Eye (tissue), 1 donor: ENCODE results near the gene CTNNAL1.
"Not testable (repeated sequence)": the region's sequence is repeated elsewhere in the genome, so short reads cannot be mapped to it uniquely, and the experiment has no call there.

Experiments used
- DNase-seq: peaks from one replicate; pipeline ENCODE4 v3.0.0-alpha.2; 2015

CTNNAL1 gene

DNA sequence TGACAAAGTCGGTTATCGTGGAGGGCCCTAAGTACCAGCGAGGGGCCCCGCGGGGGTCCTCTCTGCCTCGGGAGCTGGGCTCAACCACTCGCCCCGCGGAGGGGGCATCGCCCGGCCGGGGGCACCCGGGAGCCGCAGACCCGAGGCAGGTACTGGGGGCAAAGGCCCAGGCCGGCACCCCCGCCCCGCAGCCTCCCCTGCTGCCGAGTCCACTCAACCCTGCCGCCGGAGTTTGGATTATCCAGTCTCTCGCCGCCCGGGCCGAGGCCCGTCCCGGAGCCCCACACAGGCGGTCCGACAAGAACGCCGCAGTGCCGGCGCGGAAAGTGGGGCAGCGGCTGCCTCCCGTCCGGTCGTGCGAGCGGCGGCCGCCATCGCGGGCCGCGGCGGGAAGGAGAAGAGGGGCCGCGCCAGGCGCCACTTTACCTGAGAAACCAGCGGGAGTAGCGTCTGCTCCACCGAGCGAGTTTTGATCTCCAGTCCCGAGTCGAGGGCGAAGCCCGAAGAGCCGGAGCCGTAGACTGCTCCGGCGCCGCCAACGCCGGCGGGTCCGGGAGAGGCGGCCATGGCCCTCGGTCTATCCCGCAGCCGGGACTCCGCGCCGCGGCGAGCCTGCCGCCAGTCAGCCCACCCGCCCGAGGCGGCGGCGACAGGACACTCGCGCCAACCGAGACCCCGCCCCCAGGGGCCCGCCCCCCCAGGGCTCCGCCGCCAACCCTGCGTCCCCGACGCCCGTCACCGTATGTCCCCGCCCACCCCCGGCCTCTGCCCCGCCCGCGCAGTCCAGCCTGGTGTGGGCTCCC lies at the start of gene CTNNAL1:
TSS of gene CTNNAL1 (minus strand) at position 624 of the 803 bp plus-strand sequence. CDS start at position 567, 57 bp downstream.
- peak; percentile 95 for DNase-seq

DNA sequence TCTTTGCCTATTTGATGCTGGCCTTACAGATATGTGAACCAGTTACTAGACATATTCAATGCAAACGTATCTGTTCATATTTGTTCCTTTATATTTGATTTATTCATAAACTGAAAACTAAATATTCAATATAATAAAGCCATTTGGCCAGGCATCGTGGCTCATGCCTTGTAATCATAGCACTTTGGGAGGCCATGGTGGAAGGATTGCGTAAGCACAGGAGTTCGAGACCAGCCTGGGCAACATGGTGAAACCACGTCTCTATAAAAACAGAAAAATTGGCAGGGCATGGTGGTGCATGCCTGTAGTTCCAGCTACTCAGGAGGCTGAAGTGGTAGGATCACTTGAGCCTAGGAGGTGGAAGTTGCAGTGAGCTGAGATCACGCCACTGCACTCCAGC lies 49.2 kb upstream of the CTNNAL1 start:
- no peak for DNase-seq

DNA sequence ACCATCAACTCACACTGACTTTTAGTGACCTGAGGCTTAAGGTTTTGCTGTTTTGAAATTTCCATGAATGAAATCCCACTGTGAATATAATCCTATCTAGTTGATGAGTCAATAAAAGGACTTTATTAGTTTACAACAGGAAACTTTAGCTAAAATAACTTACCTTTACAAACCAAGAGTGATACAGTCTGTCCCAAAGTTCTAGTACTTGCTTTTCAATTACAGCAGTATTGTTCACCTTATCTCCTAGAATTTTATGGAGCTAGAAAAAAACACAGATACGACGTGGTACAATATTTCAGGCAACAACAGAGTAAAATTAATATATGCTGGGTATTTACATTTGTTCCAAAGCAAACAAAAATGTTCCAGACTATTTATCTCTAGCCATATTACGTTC lies 46.9 kb upstream of the CTNNAL1 start:
- DNase-seq, result no peak

- not testable (repeated sequence) for DNase-seq
Measured at GRCh38 chr9:109053121-109053520, 39.8 kb upstream of the CTNNAL1 start.

DNA sequence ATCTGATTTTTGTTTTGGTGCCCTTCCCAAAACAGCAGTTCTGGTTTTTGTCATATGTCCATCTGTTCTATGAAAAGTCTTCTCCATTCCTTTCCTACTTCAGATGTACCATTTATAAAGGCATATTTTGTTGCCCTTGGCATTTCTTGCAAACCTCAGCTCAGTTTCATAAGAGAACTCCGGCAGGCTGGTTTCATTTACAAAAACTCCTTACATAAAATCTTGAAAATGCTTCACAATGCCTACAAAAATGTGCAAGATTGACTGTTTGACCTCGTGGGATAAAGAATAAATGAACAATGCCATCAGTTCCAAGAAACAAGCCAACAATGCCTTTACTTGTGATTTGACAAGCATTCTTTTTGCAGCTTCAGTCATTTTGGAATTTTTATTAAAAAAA lies 39.1 kb upstream of the CTNNAL1 start:
- no peak for DNase-seq

DNA sequence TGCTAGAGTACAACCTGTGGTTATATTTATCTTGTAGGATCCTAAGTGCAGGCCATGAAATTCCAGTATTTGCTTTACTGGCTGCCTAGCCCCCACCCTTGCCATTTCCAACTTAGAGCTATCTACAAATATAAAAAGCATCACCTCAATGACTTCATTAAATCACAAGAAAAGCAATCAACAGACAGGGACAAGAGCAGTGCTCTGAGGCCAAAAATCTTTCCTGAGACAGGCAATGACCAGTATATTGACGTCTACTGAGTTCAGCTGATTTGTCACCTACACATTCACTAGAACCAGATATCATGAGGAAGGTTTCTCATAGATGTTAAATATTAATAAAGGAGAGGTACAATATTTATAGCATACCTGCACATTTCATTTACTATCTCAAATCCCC lies 38.4 kb upstream of the CTNNAL1 start:
- no peak for DNase-seq

- DNase-seq, result no peak
Measured at GRCh38 chr9:109050444-109050843, 37.1 kb upstream of the CTNNAL1 start.

DNA sequence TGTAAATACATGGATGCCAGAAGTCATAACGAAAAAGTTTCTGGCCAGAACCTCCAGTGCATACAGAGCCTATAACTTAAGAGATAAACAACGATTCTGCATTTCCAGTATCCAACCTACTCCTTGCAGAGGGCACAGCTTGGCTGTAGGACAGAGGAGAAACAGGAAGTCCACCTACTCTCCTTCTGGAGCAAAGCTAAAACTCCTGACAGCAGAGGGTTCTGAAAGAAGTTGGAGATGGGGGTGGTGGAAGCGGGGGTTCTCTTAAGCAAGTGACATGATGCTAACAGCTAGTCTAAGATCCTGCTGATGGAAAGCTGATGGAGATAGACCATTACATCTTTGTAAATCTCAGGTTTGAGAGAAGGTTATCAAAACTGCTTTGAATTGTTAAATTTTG lies 35.5 kb upstream of the CTNNAL1 start:
- DNase-seq, result no peak

DNA sequence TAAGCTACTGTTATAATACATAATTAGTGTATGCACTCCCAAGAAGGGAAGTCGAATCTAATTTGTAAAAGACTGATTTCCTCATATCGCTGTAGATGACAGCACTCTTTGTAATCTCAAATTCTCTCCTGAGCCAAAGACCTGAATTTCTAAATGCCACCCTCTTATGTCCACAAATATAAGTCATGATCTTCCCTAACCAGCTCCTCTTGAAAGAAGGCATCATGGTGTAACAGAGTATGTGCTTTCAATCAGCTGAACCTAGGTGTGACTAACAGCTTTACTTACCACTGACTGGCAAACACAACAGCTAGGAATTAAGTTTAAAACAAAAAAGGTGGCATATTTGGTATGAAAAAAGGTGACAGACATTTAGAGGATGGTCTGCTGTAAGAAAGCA lies 34.0 kb upstream of the CTNNAL1 start:
- no peak for DNase-seq

DNA sequence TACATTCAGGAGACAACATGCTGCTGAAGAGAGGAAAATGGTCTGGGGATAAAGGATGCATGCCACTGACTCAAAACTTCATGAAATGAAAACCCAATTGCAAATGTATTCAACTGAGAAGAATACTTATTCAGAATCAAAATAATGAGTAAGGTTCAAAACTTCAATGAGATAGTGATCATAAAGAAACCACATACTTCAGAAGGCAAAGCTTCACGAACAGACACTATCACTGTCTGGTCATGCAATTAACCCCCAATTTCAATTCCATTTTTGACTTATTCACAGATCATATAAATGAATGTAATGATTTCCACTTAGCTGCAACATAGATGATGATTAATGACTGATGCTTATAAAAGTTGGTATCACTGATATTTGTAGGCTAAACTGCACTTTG lies 33.0 kb upstream of the CTNNAL1 start:
- no peak for DNase-seq

- DNase-seq, result no peak
Measured at GRCh38 chr9:109043578-109043977, 30.3 kb upstream of the CTNNAL1 start.

GRCh38 chr9:109040571-109040970 lies 27.3 kb upstream of the CTNNAL1 start:
- no peak for DNase-seq

- DNase-seq, result no peak
Measured at GRCh38 chr9:109039539-109039938, 26.2 kb upstream of the CTNNAL1 start.

DNA sequence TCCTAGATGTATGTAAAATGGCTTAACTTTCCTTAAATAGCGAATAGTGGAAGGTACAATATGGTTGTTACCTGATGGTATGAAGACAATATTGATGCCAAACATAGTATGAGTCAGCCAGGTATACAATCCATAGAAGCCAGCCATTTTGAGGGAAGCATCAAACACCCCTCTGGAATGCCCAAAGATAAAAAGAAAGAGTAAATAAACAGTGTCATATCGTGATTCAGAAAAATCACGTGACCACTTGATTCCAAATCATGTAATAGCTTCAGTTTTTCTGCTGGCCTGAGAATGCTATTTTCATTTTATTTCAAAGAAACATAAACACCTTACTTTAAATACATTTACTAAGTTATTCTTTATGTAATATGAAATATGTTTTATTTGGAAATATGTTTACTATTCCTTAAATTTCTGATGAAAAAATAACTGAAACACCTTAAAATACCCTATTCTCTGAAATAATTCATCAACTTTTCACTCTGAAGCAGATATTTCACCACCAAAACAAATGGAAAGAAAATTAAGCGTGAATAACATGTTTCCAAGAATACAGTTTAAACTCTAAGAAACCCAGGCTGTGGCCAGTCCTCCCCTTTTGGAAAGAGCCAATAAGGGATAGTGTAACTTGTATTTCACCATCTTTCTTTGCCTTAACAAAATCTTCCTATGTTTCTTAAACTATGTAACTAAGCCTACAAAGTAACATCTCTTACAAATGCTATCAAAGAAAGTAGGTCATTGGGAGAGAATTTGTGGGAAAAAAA lies 24.8 kb upstream of the CTNNAL1 start:
- no peak for DNase-seq

DNA sequence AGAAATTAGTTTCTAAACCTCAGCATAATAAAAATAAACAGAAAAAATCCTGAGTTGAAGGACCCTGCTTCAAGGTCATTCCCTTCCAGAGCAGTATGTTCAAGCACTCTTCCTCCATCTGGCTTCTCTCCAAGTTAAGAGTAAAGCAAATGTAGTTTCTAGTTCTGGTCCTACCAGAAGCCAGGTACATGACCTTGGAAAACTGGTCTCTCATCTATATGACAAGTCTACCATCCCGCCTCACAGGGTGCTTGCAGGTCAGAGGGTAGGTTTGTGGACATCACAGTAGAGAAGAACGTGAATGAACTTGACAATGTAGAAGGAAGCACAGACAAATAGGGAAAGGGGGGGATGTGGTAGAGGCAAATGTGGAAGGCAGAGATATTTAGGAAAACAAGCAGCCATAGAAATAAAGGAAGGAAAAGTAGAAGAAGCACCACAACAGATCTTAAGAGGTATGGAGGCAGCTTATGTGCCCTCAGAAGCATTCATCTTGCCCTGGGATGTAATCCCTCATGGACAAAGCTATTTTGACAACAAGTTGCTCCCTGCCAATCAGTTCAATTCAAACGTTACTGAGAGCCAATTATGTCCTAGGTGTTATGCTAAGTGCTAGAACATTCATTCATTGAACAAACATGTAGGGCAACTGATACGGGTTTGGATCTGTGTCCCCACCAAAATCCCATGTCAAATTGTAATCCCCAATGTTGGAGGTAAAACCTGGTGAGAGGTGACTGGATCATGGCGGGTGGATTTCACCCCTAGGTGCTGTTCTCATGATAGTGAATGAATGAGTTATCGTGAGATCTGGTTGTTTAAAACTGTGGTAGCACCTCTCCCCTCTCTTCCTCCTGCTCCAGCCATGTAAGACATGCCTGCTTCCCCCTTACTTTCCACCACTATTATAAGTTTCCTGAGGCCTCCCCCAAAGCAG lies 23.7 kb upstream of the CTNNAL1 start:
- DNase-seq, result no peak

DNA sequence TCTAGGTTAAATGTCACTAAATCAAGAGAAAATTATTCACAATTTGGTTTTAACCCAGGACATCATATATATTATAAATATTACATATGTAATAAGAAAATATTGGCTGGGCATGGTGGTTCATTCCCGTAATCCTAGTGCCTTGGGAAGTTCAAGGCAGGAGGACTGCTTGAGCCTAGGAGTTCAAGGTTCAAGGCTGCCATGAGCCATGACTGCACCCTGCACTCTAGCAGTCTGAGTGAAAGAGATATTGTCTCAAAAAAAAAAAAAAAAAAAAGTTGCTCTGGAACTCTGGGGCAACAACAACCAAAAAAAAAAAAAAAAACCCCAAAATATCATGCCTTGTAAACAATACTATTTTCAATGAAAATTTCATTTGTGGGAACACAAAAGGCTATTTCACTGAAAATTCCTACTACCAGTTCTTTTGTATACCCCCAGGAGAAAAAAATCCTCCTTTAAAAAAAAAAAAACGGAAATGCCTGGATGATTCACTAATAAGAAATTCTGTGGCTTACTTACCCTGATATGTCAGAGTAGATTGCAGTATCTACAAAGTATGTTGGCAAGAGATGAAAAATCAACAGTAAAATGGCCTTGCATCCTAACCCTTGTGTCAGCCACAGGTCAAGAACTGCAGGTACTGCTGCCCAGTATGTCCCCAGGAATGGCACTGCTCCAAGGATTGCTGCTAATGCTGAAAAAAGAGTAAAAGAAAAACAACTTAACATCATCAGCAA lies 22.6 kb upstream of the CTNNAL1 start:
- no peak for DNase-seq

GRCh38 chr9:109033941-109034700 lies 20.8 kb upstream of the CTNNAL1 start:
- no peak for DNase-seq

DNA sequence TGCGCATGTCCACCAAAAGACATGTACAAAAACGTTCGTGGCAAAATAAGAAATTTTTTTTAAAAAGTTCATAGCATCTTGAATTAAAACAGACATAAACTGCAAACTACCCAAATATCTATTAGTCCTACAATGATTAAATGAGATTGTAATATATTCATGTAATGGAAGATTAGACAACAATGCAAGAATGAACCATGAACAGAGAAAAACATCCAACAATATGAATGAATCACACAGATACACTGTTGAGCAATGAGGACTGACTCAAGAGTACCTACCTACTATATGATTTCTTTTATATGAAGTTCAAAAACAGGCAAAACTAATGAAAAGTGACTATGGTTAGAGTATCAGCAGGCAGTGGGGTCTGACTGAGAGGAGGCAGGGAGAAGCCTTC lies 17.9 kb upstream of the CTNNAL1 start:
- no peak for DNase-seq

- DNase-seq, result no peak
Measured at GRCh38 chr9:109030426-109030825, 17.1 kb upstream of the CTNNAL1 start.

- no peak for DNase-seq
Measured at GRCh38 chr9:109028457-109028856, 15.2 kb upstream of the CTNNAL1 start.

GRCh38 chr9:109027176-109027575 lies 13.9 kb upstream of the CTNNAL1 start:
- peak; percentile 49 for DNase-seq

DNA sequence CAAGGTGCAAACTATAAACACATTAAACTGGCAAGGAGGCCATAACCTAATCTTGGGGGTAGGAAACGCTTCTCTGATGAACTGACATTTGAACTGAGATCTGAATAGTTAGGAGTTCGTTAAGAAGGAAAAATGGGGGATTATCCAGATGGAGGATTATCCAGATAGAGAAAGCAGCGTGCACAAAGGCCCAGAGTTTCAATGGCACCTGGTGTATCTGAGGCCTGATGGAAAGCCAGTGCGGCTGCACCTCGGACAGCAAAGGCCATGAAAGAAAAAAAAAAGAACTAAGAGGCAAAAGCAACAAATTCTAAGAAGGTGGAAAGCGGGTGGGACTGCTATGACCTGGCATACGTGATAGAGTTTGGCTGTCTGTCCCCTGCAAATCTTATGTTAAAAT lies 13.0 kb upstream of the CTNNAL1 start:
- DNase-seq, result no peak
